HG02642 (cell line): Measurements from ENCODE around the gene AARSD1.
"Not testable (repeated sequence)": the region's sequence is repeated elsewhere in the genome, so short reads cannot be mapped to it uniquely, and the experiment has no call there.

Source experiments
- ATAC-seq: cut with Tn5 transposase; IDR thresholded peaks from one replicate; pipeline ENCODE4 v1.9.1; 2021; ENCODE audit warnings: mild to moderate bottlenecking; ENCODE audit not compliant: unreplicated experiment, poor library complexity

AARSD1 gene

GRCh38 chr17:42964161-42964932 lies at the start of gene AARSD1:
Gene AARSD1 (minus strand): TSS chr17:42964454. CDS start chr17:42964440, 14 bp downstream.
- ATAC-seq, result peak; percentile 92

- no peak for ATAC-seq
Measured at GRCh38 chr17:43013296-43013695, 49.0 kb upstream of the AARSD1 start.

- no peak for ATAC-seq
Measured at GRCh38 chr17:43011728-43012472, 47.6 kb upstream of the AARSD1 start.

- no peak for ATAC-seq
Measured at GRCh38 chr17:43010667-43011308, 46.5 kb upstream of the AARSD1 start.

GRCh38 chr17:43006639-43007551 lies 42.6 kb upstream of the AARSD1 start, which contains the start of gene IFI35:
Gene IFI35 (plus strand): TSS chr17:43006784. CDS start chr17:43006948, 164 bp downstream.
- ATAC-seq, result peak; percentile 88

- ATAC-seq, result no peak
Measured at GRCh38 chr17:43003542-43004172, 39.4 kb upstream of the AARSD1 start.

DNA sequence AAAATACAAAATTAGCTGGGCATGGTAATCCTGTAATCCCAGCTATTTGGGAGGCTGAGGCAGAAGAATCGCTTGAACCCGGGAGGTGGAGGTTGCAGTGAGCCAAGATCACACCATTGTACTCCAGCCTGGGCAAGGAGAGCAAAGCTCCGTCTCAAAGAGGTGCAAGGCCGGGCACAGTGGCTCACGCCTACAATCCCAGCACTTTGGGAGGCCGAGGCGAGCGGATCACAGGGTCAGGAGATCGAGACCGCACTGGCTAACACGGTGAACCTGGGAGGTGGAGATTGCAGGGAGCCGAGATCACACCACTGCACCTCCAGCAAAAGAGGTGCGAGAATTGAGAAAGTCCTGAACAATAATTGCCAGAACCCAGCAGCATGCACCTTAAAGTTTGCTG lies 36.6 kb upstream of the AARSD1 start:
- not testable (repeated sequence) for ATAC-seq

DNA sequence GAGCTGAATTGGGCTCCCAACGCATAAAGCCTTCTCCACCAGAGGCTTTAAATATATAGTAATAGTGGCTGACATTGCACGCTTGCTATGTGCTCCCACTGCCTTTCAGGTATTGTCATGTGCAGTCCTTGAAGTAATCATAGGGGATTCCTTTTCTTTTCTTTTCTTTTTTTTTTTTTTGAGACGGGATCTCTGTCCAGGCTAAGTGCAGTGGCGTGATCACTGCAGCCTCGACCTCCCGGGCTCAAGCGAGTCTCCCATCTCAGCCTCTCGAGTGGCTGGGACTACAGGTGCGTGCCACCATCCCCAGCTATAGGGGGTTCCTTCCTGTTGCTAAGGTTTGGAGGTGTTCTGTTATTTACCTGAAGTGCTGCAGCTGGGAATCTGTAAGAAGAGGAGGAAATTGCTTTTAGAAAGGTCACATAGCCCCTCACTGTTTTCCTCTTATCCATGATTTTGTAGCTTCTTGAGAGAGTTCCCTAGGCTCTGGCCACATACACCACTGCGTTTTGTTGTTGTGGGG lies 34.8 kb upstream of the AARSD1 start:
- ATAC-seq, result no peak

- ATAC-seq, result peak; percentile 91
Measured at GRCh38 chr17:42997984-42998938, 34.0 kb upstream of the AARSD1 start, which contains the start of gene RPL27. Gene RPL27 (plus strand): TSS chr17:42998419. CDS start chr17:42998751, 332 bp downstream.

- ATAC-seq, result no peak
Measured at GRCh38 chr17:42997390-42997983, 33.2 kb upstream of the AARSD1 start.

- ATAC-seq, result not testable (repeated sequence)
Measured at GRCh38 chr17:42993913-42994312, 29.7 kb upstream of the AARSD1 start.

GRCh38 chr17:42992872-42993271 lies 28.6 kb upstream of the AARSD1 start:
- ATAC-seq, result no peak

DNA sequence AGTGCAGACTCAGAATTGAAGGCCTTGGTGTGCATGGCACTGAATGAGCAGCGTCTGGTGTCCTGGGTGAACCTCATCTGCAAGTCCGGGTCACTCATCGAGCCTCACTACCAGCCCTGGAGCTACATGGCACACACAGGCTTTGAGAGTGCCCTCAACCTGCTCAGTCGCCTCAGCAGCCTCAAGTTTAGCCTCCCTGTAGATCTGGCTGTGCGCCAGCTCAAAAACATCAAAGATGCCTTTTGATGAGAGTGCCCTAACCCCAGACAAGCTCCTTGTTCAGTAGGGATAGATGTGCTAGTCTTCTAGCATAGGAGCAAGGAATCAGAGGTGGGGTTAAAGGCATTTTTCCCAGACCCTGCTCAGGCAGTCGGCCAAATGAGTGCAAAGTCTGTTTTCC lies 27.2 kb upstream of the AARSD1 start:
- no peak for ATAC-seq

GRCh38 chr17:42989726-42990652 lies 25.7 kb upstream of the AARSD1 start:
- ATAC-seq, result no peak

DNA sequence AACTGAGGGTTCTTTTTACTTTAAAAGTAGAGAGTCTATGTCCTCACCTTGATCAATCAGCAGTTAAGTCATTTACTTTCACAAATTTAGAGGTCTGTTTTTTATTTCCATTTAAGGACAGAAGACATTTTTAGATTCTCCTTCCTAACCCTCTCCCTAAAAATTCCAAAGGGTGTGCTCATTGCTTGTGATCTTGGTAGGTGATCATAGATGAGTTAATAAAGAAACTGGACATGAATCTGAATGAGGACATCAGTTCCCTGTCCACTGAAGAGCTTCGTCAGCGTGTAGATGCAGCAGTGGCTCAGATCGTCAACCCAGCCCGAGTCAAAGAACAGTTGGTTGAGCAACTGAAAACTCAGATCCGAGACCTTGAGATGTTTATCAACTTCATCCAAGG lies 24.9 kb upstream of the AARSD1 start:
- ATAC-seq, result no peak

- no peak for ATAC-seq
Measured at GRCh38 chr17:42985225-42985624, 21.0 kb upstream of the AARSD1 start.

DNA sequence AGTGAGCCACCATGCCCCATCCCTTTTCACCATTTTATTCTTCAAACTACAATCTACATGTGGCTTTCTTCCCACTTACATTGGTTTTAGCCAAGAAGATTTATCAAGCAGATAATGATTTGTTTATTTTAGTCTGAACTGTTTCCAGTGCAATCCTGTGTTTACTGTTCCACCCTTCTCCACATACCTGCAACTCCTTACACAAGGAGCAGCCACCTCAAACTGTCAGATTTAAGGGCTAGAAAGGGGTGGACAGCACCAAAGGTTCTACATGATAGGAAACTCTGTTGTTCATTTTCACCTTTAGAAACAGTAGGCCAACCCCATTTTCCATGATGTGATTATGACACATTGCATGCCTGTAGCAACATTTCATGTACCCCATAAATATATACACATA lies 18.0 kb upstream of the AARSD1 start:
- ATAC-seq, result no peak
